ENCODE results near the gene NKAIN2. TPM values are rescaled to one million over a fixed set of nuclear protein-coding genes. Genes with fewer than 3 reads are reported as not detected.

Gene NKAIN2
- polyA plus RNA-seq, 1 of the 3 experiments (the other 2 are of a cell fraction), result not detected

- no peaks in the 10 kb centered on the region for H3F3A ChIP-seq (replicated peaks; ENCODE audit: insufficient read depth)
- no peak overlapping the region for H3K9ac ChIP-seq
- POLR2A ChIA-PET, result no interaction called here
- TF ChIP-seq FOXJ3 (CRISPR knock-in tag; IDR thresholded peaks at IDR 0.05), result no peak
- TF ChIP-seq, protein P1, sequence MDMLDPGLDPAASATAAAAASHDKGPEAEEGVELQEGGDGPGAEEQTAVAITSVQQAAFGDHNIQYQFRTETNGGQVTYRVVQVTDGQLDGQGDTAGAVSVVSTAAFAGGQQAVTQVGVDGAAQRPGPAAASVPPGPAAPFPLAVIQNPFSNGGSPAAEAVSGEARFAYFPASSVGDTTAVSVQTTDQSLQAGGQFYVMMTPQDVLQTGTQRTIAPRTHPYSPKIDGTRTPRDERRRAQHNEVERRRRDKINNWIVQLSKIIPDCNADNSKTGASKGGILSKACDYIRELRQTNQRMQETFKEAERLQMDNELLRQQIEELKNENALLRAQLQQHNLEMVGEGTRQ (IDR thresholded peaks at IDR 0.05; ENCODE audit: borderline replicate concordance, low read depth, low read length), result no peak
- CTCF ChIA-PET, result no interaction called here
- H3K36me3 ChIP-seq (replicated peaks in 1 of 2; ENCODE audit: control insufficient read depth in 1 of 2, insufficient read depth in 2 of 2, low read length in 1 of 2), result no peaks in the 10 kb centered on the region
- no peak overlapping the region for H2AFZ ChIP-seq (ENCODE audit: low read depth)
- H3K4me1 ChIP-seq (ENCODE audit: control insufficient read depth in 1 of 2, insufficient read depth in 2 of 2, low read depth in 1 of 2, low read length in 1 of 2), result no peaks in the 10 kb centered on the region
- H3K9me3 ChIP-seq, result no peaks in the 10 kb centered on the region
- no peaks in the 10 kb centered on the region for H4K20me1 ChIP-seq (ENCODE audit: insufficient read depth)
- no peak overlapping the region for H3K27ac ChIP-seq (ENCODE audit: low read depth in 2 of 2, low read length in 1 of 2)
- WGBS (ENCODE audit: low lambda C conversion rate), result 0% methylated on average over 2 of the region's 2 CpGs
- H3K79me2 ChIP-seq (ENCODE audit: insufficient read depth), result no peaks in the 10 kb centered on the region
- DNase-seq, result no peak
- H3K4me2 ChIP-seq, result no peak overlapping the region
- no peaks in the 10 kb centered on the region for H3K9me2 ChIP-seq
- no peak overlapping the region for H3K4me3 ChIP-seq (ENCODE audit: low read depth in 2 of 2, low read length in 1 of 2)
- H3K27me3 ChIP-seq (ENCODE audit: insufficient read depth), result 0 out of 2 replicates have a peak, but pooled peaks cover 3% of the 10 kb centered on the region
Observed at GRCh38 chr6:124541573-124541972, 737.9 kb downstream of the NKAIN2 start.

GRCh38 chr6:124546601-124547000 is 742.9 kb downstream of the NKAIN2 start:
- no peaks in the 10 kb centered on the region for H3K79me2 ChIP-seq (ENCODE audit: insufficient read depth)
- no peak for TF ChIP-seq NFIC (IDR thresholded peaks at IDR 0.05; ENCODE audit: borderline replicate concordance)
- TF ChIP-seq TEAD4 (IDR thresholded peaks at IDR 0.05; ENCODE audit: borderline replicate concordance, insufficient read depth), result no peak
- TF ChIP-seq EZH2phosphoT487 (IDR thresholded peaks at IDR 0.05; ENCODE audit: borderline replicate concordance, low read depth), result no peak
- TF ChIP-seq CHD2 (IDR thresholded peaks at IDR 0.05; ENCODE audit: low read length, partially characterized antibody), result no peak
- TF ChIP-seq, protein P2, sequence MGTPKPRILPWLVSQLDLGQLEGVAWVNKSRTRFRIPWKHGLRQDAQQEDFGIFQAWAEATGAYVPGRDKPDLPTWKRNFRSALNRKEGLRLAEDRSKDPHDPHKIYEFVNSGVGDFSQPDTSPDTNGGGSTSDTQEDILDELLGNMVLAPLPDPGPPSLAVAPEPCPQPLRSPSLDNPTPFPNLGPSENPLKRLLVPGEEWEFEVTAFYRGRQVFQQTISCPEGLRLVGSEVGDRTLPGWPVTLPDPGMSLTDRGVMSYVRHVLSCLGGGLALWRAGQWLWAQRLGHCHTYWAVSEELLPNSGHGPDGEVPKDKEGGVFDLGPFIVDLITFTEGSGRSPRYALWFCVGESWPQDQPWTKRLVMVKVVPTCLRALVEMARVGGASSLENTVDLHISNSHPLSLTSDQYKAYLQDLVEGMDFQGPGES (IDR thresholded peaks at IDR 0.05; ENCODE audit: low read depth, low read length), result no peak
- TF ChIP-seq SIN3A (IDR thresholded peaks at IDR 0.05; ENCODE audit: borderline replicate concordance, low read depth, low read length), result no peak
- no peak for TF ChIP-seq JUND (IDR thresholded peaks at IDR 0.05)
- TF ChIP-seq TCF12 (IDR thresholded peaks at IDR 0.05), result no peak
- TF ChIP-seq FOSL2 (IDR thresholded peaks at IDR 0.05; ENCODE audit: borderline replicate concordance, low read depth), result no peak
- TF ChIP-seq, protein P3, sequence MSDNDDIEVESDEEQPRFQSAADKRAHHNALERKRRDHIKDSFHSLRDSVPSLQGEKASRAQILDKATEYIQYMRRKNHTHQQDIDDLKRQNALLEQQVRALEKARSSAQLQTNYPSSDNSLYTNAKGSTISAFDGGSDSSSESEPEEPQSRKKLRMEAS (IDR thresholded peaks at IDR 0.05; ENCODE audit: low read depth), result no peak
- TF ChIP-seq, protein P1 (IDR thresholded peaks at IDR 0.05; ENCODE audit: borderline replicate concordance, low read depth, low read length), result no peak
- no peak for TF ChIP-seq MEF2A (IDR thresholded peaks at IDR 0.05; ENCODE audit: borderline replicate concordance, low read depth)
- TF ChIP-seq, protein P4, sequence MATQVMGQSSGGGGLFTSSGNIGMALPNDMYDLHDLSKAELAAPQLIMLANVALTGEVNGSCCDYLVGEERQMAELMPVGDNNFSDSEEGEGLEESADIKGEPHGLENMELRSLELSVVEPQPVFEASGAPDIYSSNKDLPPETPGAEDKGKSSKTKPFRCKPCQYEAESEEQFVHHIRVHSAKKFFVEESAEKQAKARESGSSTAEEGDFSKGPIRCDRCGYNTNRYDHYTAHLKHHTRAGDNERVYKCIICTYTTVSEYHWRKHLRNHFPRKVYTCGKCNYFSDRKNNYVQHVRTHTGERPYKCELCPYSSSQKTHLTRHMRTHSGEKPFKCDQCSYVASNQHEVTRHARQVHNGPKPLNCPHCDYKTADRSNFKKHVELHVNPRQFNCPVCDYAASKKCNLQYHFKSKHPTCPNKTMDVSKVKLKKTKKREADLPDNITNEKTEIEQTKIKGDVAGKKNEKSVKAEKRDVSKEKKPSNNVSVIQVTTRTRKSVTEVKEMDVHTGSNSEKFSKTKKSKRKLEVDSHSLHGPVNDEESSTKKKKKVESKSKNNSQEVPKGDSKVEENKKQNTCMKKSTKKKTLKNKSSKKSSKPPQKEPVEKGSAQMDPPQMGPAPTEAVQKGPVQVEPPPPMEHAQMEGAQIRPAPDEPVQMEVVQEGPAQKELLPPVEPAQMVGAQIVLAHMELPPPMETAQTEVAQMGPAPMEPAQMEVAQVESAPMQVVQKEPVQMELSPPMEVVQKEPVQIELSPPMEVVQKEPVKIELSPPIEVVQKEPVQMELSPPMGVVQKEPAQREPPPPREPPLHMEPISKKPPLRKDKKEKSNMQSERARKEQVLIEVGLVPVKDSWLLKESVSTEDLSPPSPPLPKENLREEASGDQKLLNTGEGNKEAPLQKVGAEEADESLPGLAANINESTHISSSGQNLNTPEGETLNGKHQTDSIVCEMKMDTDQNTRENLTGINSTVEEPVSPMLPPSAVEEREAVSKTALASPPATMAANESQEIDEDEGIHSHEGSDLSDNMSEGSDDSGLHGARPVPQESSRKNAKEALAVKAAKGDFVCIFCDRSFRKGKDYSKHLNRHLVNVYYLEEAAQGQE (IDR thresholded peaks at IDR 0.05; ENCODE audit: low read depth, low read length), result no peak
- WGBS (ENCODE audit: low lambda C conversion rate), result 0% methylated on average over 2 of the region's 2 CpGs
- no peaks in the 10 kb centered on the region for H3K36me3 ChIP-seq (replicated peaks in 1 of 2; ENCODE audit: control insufficient read depth in 1 of 2, insufficient read depth in 2 of 2, low read length in 1 of 2)
- no peaks in the 10 kb centered on the region for H4K20me1 ChIP-seq (ENCODE audit: insufficient read depth)
- H3K4me1 ChIP-seq (ENCODE audit: control insufficient read depth in 1 of 2, insufficient read depth in 2 of 2, low read depth in 1 of 2, low read length in 1 of 2), result no peaks in the 10 kb centered on the region
- no peak overlapping the region for H3K9ac ChIP-seq
- no peak overlapping the region for H2AFZ ChIP-seq (ENCODE audit: low read depth)
- no peak overlapping the region for H3K27ac ChIP-seq (ENCODE audit: low read depth in 2 of 2, low read length in 1 of 2)
- POLR2A ChIA-PET, result no interaction called here
- DNase-seq, result no peak
- H3K9me2 ChIP-seq, result no peaks in the 10 kb centered on the region
- no peaks in the 10 kb centered on the region for H3F3A ChIP-seq (replicated peaks; ENCODE audit: insufficient read depth)
- no peak overlapping the region for H3K4me2 ChIP-seq
- no peaks in the 10 kb centered on the region for H3K9me3 ChIP-seq
- CTCF ChIA-PET, result no interaction called here
- H3K4me3 ChIP-seq (ENCODE audit: low read depth in 2 of 2, low read length in 1 of 2), result no peak overlapping the region
- H3K27me3 ChIP-seq (ENCODE audit: insufficient read depth), result no peaks in the 10 kb centered on the region

Measured in SK-N-SH (cell line).